ENCODE data around the gene ARCN1. TPM values are rescaled to one million over a fixed set of nuclear protein-coding genes. Genes with fewer than 3 reads are reported as not detected.

Gene ARCN1
- total and polyA plus RNA-seq, 2 of the 4 experiments (the other 2 are of a cell fraction) = 148 to 212 TPM

DNA sequence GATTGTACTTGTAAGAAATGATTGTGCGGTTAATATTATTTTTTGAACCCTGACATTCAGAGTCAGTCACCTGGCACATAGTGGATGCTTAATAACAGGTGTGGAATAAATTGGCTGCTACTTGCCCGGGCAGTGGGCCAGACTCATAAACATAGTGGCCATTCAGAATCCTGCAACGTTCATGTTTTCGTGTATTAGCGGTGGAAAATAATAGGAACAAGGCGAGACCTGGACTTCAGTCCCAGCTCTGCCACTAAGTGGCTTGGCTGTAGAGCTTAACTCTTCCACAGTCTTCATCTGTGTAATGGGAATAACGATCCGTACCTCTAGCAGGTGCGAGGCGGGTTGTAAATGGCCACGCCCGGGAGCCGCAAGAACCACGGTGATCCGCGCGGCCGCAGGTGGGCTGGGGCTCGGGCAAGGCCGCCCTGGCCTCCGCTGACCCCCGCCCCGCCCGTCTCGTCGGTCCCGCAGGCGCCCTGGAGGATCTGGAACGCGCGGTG, 42.0 kb upstream of the ARCN1 start:
- Histone ChIP-seq H3K4me3 (ENCODE audit: insufficient read depth, low read depth, low read length) (peak overlapping the region; percentile 92), H3K27ac (ENCODE audit: insufficient read depth, low read length) (peak overlapping the region; percentile 7; the same call in 1 of the 2 replicates), H3K4me1 (ENCODE audit: control insufficient read depth, insufficient read depth, low read length) (peaks cover 2% of the 10 kb centered on the region; the same call in 1 of the 2 replicates), H3K9ac (ENCODE audit: low read depth, low read length) (peak overlapping the region; percentile 57), H4K5ac (ENCODE audit: low read depth, low read length) (peak overlapping the region; percentile 6; the same call in 1 of the 2 replicates), H4K8ac (ENCODE audit: low read depth in 2 of 2, low read length in 2 of 2) (peak overlapping the region; percentile 8 to 79; a peak in 2 of 4 replicates), H3K56ac (ENCODE audit: extremely low read depth, insufficient read depth, low read length) (peak overlapping the region; percentile 38; the same call in 1 of the 2 replicates), H3K79me1 (ENCODE audit: low read depth in 1 of 2, low read length in 2 of 2) (peaks cover 0 to 24% of the 10 kb centered on the region in 2 experiments; a peak in 3 of 4 replicates), H2AFZ (replicated peaks; ENCODE audit: low read length, poor library complexity) (peak overlapping the region; percentile 98), H3K27me3 (ENCODE audit: control insufficient read depth, insufficient read depth, low read length) (no peaks in the 10 kb centered on the region), H2BK120ac (ENCODE audit: low read depth, low read length) (0 out of 2 replicates have a peak overlapping the region, but pooled peaks have one; percentile 21), H3K9me1 (ENCODE audit: insufficient read depth, low read length) (no peaks in the 10 kb centered on the region), H3K23ac (ENCODE audit: low read depth, low read length) (peak overlapping the region; percentile 92), H3K4me2 (ENCODE audit: low read depth, low read length) (peak overlapping the region; percentile 72), H3K9me3 (ENCODE audit: control insufficient read depth, insufficient read depth, low read length) (no peaks in the 10 kb centered on the region), H2BK5ac (ENCODE audit: low read depth, low read length, poor library complexity, severe bottlenecking) (peak overlapping the region; percentile 19), H3K14ac (replicated peaks; ENCODE audit: low read depth, low read length) (peak overlapping the region; percentile 62; the same call in 1 of the 2 replicates), H3K36me3 (ENCODE audit: control insufficient read depth, insufficient read depth, low read length) (peaks cover 4% of the 10 kb centered on the region), H4K20me1 (ENCODE audit: insufficient read depth, low read length) (no peaks in the 10 kb centered on the region), H2BK20ac (ENCODE audit: low read depth, low read length) (no peak overlapping the region), H2AK9ac (replicated peaks; ENCODE audit: low read depth, low read length, poor library complexity) (peak overlapping the region; percentile 86), H3K18ac (ENCODE audit: low read depth, low read length) (no peak overlapping the region), H3K4ac (ENCODE audit: low read depth, low read length) (peak overlapping the region; percentile 81), H2BK15ac (ENCODE audit: low read depth, low read length) (no peak overlapping the region), H2AK5ac (ENCODE audit: low read depth, low read length) (no peak overlapping the region), H4K91ac (ENCODE audit: insufficient read depth, low read depth, low read length) (peak overlapping the region; percentile 11; the same call in 1 of the 2 replicates)
- TF ChIP-seq RAD21 (IDR thresholded peaks at IDR 0.05; ENCODE audit: low read length) (no peak), CTCF (conservative IDR thresholded peaks at IDR 0.05; ENCODE audit: low read depth, low read length) (no peak), BHLHE40 (IDR thresholded peaks at IDR 0.05; ENCODE audit: low read depth, low read length) (no peak), CEBPB (IDR thresholded peaks at IDR 0.05; ENCODE audit: low read depth, low read length) (no peak), RFX5 (IDR thresholded peaks at IDR 0.05; ENCODE audit: low read depth, low read length) (no peak), MXI1 (IDR thresholded peaks at IDR 0.05; ENCODE audit: borderline replicate concordance, low read depth, low read length) (no peak), SMC3 (IDR thresholded peaks at IDR 0.05; ENCODE audit: low read depth, low read length) (no peak), FOS (IDR thresholded peaks at IDR 0.05; ENCODE audit: low read depth, low read length) (no peak), NFE2L2 (IDR thresholded peaks at IDR 0.05; ENCODE audit: low read depth, low read length) (no peak), MAZ (IDR thresholded peaks at IDR 0.05; ENCODE audit: borderline replicate concordance, low read depth, low read length) (no peak), RCOR1 (IDR thresholded peaks at IDR 0.05; ENCODE audit: insufficient replicate concordance, low read length) (no peak)
- TF ChIP-seq, protein P1, sequence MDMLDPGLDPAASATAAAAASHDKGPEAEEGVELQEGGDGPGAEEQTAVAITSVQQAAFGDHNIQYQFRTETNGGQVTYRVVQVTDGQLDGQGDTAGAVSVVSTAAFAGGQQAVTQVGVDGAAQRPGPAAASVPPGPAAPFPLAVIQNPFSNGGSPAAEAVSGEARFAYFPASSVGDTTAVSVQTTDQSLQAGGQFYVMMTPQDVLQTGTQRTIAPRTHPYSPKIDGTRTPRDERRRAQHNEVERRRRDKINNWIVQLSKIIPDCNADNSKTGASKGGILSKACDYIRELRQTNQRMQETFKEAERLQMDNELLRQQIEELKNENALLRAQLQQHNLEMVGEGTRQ (IDR thresholded peaks at IDR 0.05; ENCODE audit: low read depth, low read length) = no peak
- TF ChIP-seq, protein P2, sequence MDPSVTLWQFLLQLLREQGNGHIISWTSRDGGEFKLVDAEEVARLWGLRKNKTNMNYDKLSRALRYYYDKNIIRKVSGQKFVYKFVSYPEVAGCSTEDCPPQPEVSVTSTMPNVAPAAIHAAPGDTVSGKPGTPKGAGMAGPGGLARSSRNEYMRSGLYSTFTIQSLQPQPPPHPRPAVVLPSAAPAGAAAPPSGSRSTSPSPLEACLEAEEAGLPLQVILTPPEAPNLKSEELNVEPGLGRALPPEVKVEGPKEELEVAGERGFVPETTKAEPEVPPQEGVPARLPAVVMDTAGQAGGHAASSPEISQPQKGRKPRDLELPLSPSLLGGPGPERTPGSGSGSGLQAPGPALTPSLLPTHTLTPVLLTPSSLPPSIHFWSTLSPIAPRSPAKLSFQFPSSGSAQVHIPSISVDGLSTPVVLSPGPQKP (IDR thresholded peaks at IDR 0.05; ENCODE audit: borderline replicate concordance, low read depth, low read length) = no peak
- POLR2A ChIA-PET (ENCODE audit: unreplicated experiment) = no interaction called here
- dilution Hi-C loops (cut with HindIII; ENCODE audit: low sequenced_read_pairs, unreplicated experiment) (no loop called here), intact Hi-C loops (cut with micrococcal nuclease) (loop anchor here (2.0 kb wide), 1 partner anchor 37 kb away; no protein-coding TSS in a partner anchor), in situ Hi-C loops (cut with MboI; ENCODE audit: low sequenced_read_pairs) (no loop called here)
- ATAC-seq (ENCODE audit: low read depth) (no peak; the same call in 1 of the 2 replicates), DNase-seq (peak; percentile 5)
- no TSS peak for BruUV-seq (replicated peaks)
- 1% methylated on average over 22 of the region's 31 CpGs; no CpG with 5 or more reads in 1 of the 2 experiments for WGBS, 2 experiments (ENCODE audit: extremely low coverage in 2 of 2, insufficient read length in 1 of 2)
- CTCF ChIA-PET = no interaction called here

Measured in IMR-90 (cell line).